ENCODE results near the gene HECA. TPM values are rescaled to one million over a fixed set of nuclear protein-coding genes. Genes with fewer than 3 reads are reported as not detected.
"Not testable (repeated sequence)": the region's sequence is repeated elsewhere in the genome, so short reads cannot be mapped to it uniquely, and the experiment has no call there.

The HECA gene
- total and polyA plus RNA-seq, 2 experiments from 2014 or later: 8.7 to 24.4 TPM

DNA sequence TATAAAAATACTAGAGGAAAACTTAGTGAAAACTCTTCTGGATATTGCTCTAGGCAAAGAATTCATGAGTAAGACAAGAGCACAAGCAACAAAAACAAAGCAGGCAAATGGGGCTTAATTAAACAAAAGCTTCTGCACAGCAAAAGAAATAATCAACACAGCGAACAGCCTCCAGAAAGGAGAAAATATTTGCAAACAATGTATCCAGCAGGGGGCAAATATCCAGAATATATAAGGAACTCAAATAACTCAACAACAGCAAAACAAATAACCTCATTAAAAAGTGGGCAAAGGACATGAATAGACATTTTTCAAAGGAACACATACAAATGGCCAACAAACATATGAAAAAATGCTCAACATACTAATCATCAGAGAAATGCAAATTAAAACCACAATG, 17.1 kb upstream of the HECA start:
- Histone ChIP-seq H3K27ac (no peak overlapping the region), H3K9me3 (ENCODE audit: low read depth) (no peaks in the 10 kb centered on the region), H3K27me3 (no peaks in the 10 kb centered on the region), H3K36me3 (no peaks in the 10 kb centered on the region), H3K4me3 (no peak overlapping the region), H3K4me1 (ENCODE audit: low read depth) (no peaks in the 10 kb centered on the region)
- DNase-seq (ENCODE audit: low read depth in 1 of 2, low spot score in 1 of 2): no peak
- TF ChIP-seq, protein P1, sequence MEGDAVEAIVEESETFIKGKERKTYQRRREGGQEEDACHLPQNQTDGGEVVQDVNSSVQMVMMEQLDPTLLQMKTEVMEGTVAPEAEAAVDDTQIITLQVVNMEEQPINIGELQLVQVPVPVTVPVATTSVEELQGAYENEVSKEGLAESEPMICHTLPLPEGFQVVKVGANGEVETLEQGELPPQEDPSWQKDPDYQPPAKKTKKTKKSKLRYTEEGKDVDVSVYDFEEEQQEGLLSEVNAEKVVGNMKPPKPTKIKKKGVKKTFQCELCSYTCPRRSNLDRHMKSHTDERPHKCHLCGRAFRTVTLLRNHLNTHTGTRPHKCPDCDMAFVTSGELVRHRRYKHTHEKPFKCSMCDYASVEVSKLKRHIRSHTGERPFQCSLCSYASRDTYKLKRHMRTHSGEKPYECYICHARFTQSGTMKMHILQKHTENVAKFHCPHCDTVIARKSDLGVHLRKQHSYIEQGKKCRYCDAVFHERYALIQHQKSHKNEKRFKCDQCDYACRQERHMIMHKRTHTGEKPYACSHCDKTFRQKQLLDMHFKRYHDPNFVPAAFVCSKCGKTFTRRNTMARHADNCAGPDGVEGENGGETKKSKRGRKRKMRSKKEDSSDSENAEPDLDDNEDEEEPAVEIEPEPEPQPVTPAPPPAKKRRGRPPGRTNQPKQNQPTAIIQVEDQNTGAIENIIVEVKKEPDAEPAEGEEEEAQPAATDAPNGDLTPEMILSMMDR (IDR thresholded peaks at IDR 0.05; ENCODE audit: low read depth, low read length): peak; percentile 19

DNA sequence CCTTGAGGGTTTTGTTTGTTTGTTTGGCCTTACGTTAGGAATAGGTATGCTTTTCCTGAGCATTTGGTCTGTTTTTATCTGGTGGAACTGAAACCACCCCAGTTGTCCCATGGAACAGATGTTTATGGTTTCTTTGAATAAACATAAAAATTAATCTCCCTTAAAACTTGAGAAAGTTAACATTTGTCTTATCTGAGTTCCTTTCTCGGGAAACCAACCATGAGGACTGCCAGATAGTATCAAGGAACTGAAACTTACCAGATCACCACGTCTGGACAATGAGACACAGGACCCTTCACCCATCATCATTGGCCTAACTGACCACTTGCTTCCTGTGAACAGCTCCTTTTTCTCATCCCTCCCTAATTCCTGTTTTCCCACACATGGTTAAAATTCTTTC, 15.3 kb upstream of the HECA start:
- H3K27ac ChIP-seq: no peak overlapping the region
- no peak for DNase-seq (ENCODE audit: low read depth in 1 of 2, low spot score in 1 of 2)
- H3K9me3 ChIP-seq (ENCODE audit: low read depth): no peaks in the 10 kb centered on the region
- no peak overlapping the region for H3K4me3 ChIP-seq
- no peaks in the 10 kb centered on the region for H3K36me3 ChIP-seq
- no peaks in the 10 kb centered on the region for H3K27me3 ChIP-seq
- H3K4me1 ChIP-seq (ENCODE audit: low read depth): no peaks in the 10 kb centered on the region
- TF ChIP-seq, protein P1 (IDR thresholded peaks at IDR 0.05; ENCODE audit: low read depth, low read length): no peak

DNA sequence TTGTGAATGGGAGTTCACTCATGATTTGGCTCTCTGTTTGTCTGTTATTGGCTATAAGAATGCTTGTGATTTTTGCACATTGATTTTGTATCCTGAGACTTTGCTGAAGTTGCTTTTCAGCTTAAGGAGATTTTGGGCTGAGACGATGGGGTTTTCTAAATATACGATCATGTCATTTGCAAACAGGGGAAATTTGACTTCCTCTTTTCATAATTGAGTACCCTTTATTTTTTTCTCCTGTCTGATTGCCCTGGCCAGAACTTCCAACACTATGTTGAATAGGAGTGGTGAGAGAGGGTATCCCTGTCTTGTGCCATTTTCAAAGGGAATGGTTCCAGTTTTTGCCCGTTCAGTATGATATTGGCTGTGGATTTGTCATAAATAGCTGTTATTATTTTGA, 12.1 kb upstream of the HECA start:
- H3K9me3 ChIP-seq (ENCODE audit: low read depth); H3K4me1 ChIP-seq (ENCODE audit: low read depth): not testable (repeated sequence)

DNA sequence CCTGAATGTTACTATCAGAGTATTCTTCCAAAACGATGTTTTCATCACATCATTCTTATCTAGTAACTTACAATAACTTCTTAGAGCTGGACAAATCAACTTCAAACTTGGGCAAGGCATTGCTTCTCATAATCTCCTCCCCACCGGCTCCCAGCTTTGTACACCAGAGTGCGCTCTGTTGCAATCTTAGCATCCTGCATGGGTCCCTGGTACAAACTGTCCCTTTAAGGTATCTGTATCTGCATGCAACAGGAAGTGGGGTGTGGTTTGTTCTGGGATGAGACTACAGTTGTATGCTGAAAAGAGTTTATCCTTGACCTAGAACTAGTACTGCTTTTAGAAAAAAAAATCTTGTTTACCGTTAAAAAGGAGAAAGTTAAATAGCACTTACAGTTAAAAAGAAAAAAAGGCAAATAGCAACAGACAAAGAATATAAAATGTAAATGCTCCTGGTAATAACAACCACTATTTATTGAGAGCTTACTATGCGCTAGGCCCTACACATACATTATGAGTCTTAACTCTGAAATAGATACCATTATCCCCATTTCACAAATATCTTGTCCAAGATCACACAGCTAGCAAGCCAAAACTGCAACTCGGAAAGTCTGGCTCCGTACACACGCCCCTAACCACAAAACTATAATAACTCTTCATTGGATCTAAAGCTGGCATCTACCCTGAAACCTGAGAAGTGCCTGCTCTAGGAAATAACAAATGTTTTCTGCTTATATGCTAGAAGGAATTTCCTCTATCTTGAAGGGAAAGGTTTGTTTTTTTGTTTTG, 9.8 kb upstream of the HECA start:
- no peaks in the 10 kb centered on the region for H3K36me3 ChIP-seq
- DNase-seq (ENCODE audit: low read depth in 1 of 2, low spot score in 1 of 2): peak; percentile 65 to 89
- H3K9me3 ChIP-seq (ENCODE audit: low read depth): no peaks in the 10 kb centered on the region
- no peaks in the 10 kb centered on the region for H3K27me3 ChIP-seq
- H3K27ac ChIP-seq: no peak overlapping the region
- TF ChIP-seq, protein P1 (IDR thresholded peaks at IDR 0.05; ENCODE audit: low read depth, low read length): peak; percentile 70
- H3K4me3 ChIP-seq: no peak overlapping the region
- H3K4me1 ChIP-seq (ENCODE audit: low read depth): no peaks in the 10 kb centered on the region

More for the DNA sequence above, 12.1 kb upstream of the HECA start:
- not testable (repeated sequence) for H3K4me3 ChIP-seq; H3K36me3 ChIP-seq; H3K27ac ChIP-seq; H3K27me3 ChIP-seq; DNase-seq (ENCODE audit: low read depth in 1 of 2, low spot score in 1 of 2)

DNA sequence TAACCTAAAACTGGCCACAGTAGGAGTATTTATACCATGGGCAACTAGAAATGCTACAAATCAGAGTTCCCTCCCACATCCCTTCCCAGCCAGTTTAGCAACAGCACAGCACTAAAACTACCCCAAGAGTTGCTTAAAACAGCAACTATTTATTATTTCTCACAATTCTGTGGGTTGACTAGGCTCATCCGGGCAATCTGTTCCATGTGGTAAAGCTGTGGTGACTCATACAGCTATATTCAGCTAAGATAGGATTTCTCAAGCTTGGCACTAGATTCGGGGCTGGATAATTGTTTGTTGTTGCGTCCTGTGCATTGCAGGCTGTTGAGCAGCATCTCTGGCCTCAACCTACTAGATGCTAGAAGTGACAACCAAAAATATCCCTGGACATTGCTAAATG, 8.6 kb upstream of the HECA start:
- no peak overlapping the region for H3K4me3 ChIP-seq
- H3K27me3 ChIP-seq: no peaks in the 10 kb centered on the region
- H3K27ac ChIP-seq: no peak overlapping the region
- DNase-seq (ENCODE audit: low read depth in 1 of 2, low spot score in 1 of 2): peak in 1 of 2 donors; percentile 87
- TF ChIP-seq, protein P1 (IDR thresholded peaks at IDR 0.05; ENCODE audit: low read depth, low read length): no peak
- H3K4me1 ChIP-seq (ENCODE audit: low read depth): no peaks in the 10 kb centered on the region
- H3K9me3 ChIP-seq (ENCODE audit: low read depth): no peaks in the 10 kb centered on the region
- no peaks in the 10 kb centered on the region for H3K36me3 ChIP-seq

DNA sequence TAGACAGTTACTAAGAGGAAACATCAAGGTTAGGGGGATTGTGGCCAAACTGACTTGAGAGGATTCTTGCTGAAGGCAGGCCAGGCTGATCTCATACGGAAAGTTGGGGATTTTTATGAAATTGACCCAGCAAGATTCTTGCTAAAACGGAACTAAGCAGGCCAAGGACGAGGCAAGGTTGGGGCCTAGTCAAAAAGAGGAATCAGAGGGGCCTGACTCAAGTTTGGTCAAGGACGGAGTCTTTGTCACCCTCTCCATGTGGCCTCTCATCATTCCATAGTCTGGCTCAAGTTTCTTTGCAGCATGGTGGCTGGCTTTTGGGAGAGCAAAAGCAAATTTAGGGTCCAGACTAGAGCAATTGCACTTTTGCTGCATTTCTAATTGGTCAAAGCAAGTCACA, 7.9 kb upstream of the HECA start:
- no peaks in the 10 kb centered on the region for H3K36me3 ChIP-seq
- DNase-seq (ENCODE audit: low read depth in 1 of 2, low spot score in 1 of 2): no peak

More for the DNA sequence above, 7.9 kb upstream of the HECA start:
- Histone ChIP-seq H3K4me3 (no peak overlapping the region), H3K27me3 (no peaks in the 10 kb centered on the region), H3K27ac (no peak overlapping the region), H3K9me3 (ENCODE audit: low read depth) (no peaks in the 10 kb centered on the region), H3K4me1 (ENCODE audit: low read depth) (no peaks in the 10 kb centered on the region)
- TF ChIP-seq, protein P1 (IDR thresholded peaks at IDR 0.05; ENCODE audit: low read depth, low read length): no peak

Measured in cardiac muscle cell (in vitro differentiated cells and primary cell).